C4-2B (cell line): ENCODE measurements around the gene SIN3A.

Experiments
- H3K27ac ChIP-seq: fragments of 450-650 bp; 2 replicates; pipeline ENCODE4 v1.5.1; 2017
- CTCF ChIP-seq: fragments of 450-650 bp; conservative IDR thresholded peaks from 2 replicates; pipeline ENCODE4 v1.5.1; 2017; ENCODE audit warnings: mild to moderate bottlenecking
- ZFX ChIP-seq: fragments of 450-650 bp; IDR thresholded peaks from 2 replicates; pipeline ENCODE4 v1.6.1; 2017

SIN3A gene

DNA sequence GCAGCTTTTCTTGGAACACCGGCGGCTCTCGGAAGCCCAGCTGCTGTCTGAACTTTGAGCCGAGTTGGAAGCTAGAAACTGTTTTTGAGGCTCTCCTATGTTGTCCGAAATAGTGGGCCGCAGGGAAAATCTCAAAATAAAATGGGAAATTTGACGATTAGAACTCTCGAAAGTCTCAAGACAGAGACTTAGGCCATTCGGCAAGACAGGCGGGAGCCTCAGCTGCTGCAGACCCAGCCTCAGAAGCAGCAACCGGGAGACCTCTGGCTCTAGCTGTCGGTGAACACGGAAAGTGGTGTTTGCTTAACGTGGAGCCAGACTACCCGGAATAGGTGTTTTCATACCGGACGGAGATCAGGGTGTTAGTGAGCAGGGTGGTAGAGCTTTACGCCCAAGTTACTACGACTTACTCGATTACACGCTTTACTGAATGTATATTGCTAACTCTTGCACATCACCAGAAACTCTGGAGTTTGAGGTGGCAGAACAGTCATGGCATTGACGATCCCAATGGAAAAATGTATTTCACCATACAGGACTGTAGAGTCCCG is 82.7 kb downstream of the SIN3A start:
- TF ChIP-seq ZFX (no peak), CTCF (no peak)
- peak overlapping the region; percentile 93 for H3K27ac ChIP-seq

- TF ChIP-seq ZFX (peak; percentile 86; the same call in 1 of the 2 replicates), CTCF (peak; percentile 94)
- peak within 1 kb of the TSS; percentile 93 for H3K27ac ChIP-seq
These were observed 83.4 kb downstream of the SIN3A start, which contains the start of gene MAN2C1 for GRCh38 chr15:75367913-75368688. Gene MAN2C1, minus strand, starts transcription at chr15:75368607. Its CDS starts 24 bp downstream, at chr15:75368583.

GRCh38 chr15:75367406-75367912 is 84.0 kb downstream of the SIN3A start:
- peak overlapping the region; percentile 93; the same call in 1 of the 2 replicates for H3K27ac ChIP-seq

GRCh38 chr15:75367006-75367405 is 84.5 kb downstream of the SIN3A start:
- peak overlapping the region; percentile 93; the same call in 1 of the 2 replicates for H3K27ac ChIP-seq
- TF ChIP-seq CTCF: no peak
- TF ChIP-seq ZFX: no peak

More at GRCh38 chr15:75367406-75367912, 84.0 kb downstream of the SIN3A start:
- no peak for TF ChIP-seq ZFX
- no peak for TF ChIP-seq CTCF

DNA sequence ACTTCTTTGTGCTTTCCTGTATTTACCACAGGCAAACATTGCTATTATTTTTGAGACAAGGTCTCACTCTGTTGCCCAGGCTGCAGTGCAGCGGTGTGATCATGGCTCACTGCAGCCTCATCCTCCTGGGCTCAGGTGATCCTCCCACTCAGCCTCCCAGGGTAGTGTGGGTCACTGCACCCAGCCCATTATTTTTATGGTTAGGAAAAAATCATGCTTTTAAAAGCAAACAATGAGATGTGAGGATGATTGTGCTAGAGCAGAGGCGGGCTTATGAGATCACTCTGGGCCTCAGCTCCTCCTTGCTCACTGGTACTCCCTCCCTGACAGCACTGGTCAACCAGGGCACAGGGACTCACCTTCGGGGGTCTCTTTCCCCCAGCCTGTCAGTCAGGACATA is 85.3 kb downstream of the SIN3A start:
- no peak overlapping the region for H3K27ac ChIP-seq
- TF ChIP-seq ZFX (no peak), CTCF (no peak)

GRCh38 chr15:75364881-75365280 is 86.6 kb downstream of the SIN3A start:
- TF ChIP-seq ZFX (no peak), CTCF (no peak)
- H3K27ac ChIP-seq: no peak overlapping the region

DNA sequence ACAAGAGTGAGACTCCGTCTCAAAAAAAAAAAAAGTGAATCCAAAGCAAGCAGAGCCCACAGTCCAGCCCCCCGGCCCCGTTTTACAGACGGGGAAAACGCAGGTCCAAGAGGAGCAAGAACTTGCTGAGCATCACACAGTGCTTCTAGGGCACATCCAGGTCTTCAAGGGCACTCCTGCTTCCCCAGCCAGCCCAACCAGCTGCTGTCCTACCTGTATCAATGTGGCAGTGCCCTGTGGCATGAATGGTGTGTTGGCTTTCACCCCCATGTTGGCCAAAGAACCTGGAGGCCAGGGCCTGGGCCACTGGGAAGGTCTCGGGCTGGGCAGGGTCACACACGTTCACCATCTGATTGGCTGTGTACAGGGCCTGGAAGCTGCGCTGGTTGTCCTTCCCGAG is 87.7 kb downstream of the SIN3A start:
- TF ChIP-seq CTCF (no peak), ZFX (no peak)
- H3K27ac ChIP-seq: no peak overlapping the region
